Head of caudate nucleus (tissue), 42 donors: Measurements from ENCODE around the gene VEZF1.

Experiments
- DNase-seq, 42 donors: peaks; one replicate each; pipeline versions ENCODE4 v3.0.0 to v3.0.0-alpha.2; 2020 to 2021; ENCODE audit warnings: mixed read lengths in 7 of 42
- intact Hi-C: fragments of 100-400 bp; cut with DNase I; formaldehyde crosslinking; loops from one replicate; pipeline ENCODE4 v1.15.0; 2022

VEZF1 gene

DNA sequence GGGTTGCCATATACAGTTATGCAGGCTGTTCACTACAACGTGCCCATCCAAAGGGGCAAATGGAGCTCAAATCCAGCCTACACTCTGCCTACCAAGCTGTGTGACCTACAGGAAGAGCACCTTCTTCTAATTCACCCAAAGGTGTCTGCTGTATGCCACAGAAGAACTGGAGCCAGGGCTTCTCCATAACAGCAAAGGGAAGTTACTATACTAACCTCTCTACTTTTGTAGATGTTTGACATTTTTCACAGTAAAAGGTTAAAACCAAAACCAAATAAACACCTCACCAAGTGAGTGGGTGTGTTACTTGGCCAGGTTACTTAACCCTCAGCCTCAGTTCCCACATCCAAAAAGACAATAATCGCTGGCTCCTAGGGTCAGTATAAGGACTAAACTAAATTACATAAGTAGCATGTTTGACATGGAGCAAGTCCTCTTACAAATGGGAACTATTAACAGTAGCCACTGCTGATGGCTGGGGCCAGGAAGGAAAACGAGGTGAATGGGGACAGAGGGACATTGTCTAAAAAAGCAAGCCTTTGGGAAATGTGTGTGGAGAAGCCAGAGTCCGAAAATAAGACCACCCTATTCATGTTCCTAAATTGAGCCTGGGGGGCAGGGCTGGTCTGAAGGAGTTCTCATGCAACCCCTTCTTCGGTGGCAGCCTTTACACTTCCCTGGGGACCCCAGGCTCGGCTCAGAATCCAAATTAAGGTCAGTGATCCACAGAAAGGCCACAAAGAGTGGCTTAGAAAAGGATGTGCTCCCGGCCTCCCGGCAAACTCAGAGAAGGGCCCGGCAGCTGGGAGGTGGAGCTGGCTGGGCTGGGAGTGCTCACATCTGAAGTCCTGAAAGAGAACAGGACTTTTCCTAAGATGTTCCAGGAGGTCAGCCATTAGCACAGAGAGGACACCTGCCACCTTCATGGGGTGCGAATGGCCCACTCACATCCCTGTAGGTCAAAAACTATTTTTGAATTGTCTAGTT, 46.4 kb downstream of the VEZF1 start:
- intact Hi-C loops, result no loop called here

DNA sequence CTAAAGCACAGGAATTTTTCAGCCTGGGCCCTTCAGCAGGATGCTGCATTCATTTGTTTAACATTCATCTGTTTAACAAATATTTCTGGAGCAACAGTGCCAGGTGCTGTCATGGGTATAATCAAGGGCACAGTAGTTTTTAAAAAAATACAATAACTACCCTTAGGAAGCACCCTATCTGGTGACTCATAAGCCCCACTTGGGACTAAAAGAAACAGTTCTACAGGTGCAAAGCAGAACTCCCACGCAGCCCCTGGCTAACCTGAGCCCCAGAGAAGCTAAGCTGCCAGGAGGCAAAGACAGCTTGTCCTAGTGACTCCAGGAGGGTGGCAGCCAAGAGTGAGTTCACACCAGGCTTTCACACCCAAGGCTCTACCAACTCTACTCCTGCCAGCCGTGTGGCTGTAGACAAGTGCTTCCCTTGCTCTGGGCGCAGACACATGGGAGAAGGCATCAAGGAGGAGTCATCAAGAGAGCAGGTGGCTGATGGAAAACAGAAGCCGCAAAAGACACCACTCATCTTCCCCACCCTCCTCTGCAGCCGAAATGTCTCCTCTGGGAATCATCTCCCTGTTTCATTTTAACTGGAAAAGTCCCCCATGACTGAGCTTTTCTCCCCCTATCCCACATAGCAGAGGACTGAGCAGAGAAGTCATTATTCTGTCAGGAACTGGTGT, 47.3 kb downstream of the VEZF1 start:
- intact Hi-C loops, result no loop called here
- DNase-seq, result peak in 39 of 42 donors; percentile 56 to 93 (median 78)

More for the DNA sequence above, 46.4 kb downstream of the VEZF1 start:
- DNase-seq, result peak in 7 of 42 donors; percentile 26 to 73 (median 55)

DNA sequence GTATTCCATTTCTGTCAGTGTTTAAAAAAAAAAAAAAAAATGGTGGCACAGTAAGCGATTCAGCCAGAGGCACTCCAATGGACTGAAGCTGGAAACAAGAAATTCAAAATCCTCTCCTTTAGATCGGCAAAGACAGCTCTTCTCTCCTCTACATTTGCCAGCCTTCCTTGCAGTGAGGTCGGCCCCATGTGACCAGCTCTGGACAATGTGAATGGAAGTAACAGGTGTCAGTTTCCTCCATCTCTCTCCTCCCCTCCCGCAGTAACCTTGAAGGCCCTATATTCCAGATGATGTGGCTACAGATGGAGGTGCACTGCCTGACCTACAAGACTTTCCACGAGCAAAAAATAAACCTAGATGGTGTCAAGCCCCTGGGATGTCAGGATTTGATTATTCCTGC, 47.8 kb downstream of the VEZF1 start:
- peak in 7 of 42 donors; percentile 32 to 79 (median 61) for DNase-seq
- intact Hi-C loops, result no loop called here

DNA sequence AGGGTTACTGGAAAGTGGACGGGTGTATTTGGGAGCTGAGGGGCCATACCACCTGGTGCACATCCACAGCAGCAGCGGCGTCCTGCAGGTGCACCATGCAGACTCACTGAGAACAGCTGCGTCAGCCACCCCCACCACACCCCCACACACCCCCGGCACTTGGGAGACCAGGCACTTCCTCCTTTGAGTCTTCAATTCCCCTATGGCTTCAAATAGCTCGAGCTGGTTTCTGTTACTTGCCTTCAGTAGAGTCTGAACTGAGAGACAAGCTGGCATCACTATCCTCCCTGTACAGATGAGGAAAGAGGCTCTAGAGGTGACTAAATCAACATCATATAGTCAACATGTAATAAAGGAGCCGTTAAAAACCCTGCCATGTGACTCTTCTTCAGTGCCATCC, 48.3 kb downstream of the VEZF1 start:
- intact Hi-C loops, result no loop called here
- peak in 14 of 42 donors; percentile 29 to 66 (median 50) for DNase-seq

DNA sequence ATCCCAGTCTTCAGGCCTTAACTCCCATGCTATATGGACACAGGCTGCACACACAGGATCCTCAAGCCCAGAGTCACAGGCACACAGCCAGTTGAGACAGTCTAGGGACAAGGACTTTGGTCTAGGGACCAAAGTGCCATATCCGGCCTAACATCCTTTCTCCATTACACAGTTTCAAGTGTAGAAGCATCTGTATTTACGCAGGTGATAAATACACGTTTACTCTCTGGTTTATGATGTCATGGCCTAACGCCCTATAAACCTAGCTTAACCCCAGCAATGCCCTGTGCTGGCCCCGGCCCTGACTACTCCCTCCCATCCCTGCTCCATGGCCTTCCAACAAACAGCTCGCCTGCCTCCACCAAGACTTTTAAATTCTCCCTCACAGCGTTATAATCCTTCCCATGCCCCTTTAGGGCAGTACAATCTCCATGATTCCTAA, 50.0 kb downstream of the VEZF1 start:
- intact Hi-C loops, result no loop called here

DNA sequence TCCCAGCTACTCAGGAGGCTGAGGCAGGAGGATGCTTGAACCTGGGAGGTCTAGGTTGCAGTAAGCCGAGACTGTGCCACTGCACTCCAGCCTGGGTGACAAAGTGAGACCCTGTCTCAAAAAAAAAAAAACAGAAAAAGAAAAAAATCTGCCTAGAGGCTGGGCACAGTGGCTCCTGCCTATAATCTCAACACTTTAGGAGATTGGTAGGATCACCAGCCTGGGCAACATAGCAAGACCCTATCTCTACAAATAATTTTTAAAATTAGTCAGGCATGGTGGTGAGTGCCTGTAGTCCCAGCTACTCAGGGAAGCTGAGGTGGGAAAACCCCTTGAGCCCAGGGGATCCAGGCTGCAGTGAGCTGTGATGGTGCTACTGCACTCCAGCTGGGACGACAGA, 50.6 kb downstream of the VEZF1 start:
- DNase-seq, result no peak
- intact Hi-C loops, result no loop called here

More for the DNA sequence above, 50.0 kb downstream of the VEZF1 start:
- no peak for DNase-seq

DNA sequence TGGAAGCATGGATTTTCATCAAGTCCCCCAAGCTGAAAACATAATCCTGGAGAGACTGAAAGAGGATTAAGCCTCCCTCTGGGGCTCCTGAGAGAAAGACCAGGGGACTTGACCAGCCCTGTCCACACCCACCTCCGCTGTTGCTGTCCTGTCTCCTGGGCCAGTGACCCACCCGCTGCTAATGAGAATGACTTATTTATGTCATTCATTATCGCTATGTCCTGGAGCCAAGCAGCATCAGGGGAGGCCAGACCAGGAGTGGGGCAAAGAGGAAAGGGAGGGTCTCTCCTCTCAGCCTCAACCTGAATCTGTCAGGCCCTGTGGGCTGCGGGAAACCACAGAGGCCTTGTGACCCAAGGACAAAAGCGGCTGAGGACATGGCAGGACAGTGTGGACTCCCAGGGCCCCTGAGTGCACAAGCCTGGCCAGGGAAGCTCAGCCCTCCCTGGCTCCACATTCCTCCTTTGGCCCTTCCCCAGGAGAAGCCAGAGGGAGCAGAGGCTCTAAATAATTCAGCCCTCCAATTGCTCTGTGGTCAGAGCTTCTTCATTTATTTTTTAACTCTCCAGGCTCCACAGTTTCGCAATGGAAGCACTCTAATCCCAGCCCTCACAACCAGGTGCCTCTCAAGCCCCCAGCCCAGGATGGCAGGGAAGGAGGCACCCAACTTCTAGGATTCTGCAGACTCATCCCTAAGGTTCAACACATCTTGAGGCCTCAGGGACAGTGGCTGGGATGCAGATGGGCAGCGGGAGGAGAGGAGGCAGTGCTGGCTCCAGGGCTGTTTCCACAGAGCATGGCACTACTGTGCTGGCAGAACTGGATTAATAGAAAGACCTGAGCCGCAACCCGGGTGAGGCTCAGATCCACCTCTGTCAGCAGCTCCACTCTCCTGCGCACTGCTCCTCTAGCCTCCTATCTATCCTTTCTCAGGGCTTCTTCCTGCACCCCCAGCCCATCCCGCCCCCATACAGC, 51.9 kb downstream of the VEZF1 start:
- intact Hi-C loops, result no loop called here
- DNase-seq, result peak in 29 of 42 donors; percentile 42 to 85 (median 66)

DNA sequence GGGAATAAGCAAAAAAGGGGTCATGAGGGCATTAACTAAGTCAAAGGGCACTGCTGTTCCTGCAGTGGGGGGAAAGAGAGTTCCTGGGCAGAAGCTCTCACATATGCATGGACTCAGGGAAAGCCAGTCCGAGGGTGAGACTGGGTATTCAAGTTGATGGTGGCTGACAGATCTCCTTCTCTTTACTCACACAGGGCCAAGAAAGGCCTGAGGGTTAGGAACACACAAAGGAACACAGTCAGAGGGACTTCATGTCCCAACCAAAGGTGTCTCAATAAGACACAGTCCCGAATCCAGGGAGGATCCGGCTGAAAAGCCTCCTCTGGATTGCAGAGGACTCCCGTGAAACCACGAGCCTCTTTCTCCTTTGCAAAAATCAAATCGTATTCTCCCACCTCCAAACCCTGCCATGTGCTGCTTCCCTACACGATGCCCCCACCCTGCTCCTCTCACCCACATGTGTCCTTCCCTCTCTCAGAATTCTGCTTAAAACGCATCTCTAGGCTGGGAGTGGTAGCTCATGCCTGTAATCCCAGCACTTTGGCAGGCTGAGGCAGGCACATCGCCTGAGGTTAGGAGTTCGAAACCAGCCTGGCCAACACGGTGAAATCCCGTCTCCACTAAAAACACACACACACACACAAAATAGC, 56.4 kb downstream of the VEZF1 start:
- DNase-seq, result peak in 6 of 42 donors; percentile 46 to 70 (median 56)
- intact Hi-C loops, result no loop called here

DNA sequence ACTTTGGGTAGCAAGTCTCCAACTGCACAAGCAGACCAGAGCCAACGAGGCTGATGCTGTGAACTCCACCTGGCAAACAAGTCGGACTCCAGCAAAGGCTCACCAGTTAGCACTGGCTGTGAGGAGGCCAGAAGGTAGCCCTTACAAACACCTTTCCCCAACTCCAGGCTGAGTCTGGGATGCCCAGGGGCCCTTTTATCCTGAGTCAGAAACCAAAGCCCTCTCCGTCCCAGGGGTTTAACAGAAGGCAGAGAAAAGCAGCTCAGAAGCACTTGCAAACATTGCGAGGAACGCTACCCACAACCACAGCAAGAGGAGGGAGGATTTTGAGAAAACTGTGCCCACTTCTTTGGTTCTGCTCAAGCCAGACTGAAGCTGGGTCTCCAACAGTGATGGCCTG, 57.8 kb downstream of the VEZF1 start:
- intact Hi-C loops, result no loop called here
- DNase-seq, result no peak

DNA sequence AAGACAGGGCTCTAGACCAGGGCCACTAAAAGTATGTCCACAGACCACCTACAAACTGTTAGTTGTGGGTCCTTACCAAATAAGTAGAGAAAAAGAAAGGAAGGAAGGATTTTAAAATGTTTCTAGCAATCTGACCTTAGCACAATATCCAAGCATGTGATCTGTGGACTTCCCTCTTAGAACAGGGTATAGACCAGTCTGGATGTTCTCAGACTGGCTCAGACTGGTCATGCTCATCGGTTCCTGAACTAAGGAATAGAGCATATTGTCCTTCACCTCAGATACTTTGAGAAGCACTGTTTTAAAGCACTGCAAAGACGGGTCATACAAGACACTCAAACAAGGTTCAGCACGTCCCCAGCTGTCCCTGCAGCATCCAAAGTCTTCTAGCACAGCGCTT, 58.7 kb downstream of the VEZF1 start:
- intact Hi-C loops, result no loop called here
- no peak for DNase-seq

DNA sequence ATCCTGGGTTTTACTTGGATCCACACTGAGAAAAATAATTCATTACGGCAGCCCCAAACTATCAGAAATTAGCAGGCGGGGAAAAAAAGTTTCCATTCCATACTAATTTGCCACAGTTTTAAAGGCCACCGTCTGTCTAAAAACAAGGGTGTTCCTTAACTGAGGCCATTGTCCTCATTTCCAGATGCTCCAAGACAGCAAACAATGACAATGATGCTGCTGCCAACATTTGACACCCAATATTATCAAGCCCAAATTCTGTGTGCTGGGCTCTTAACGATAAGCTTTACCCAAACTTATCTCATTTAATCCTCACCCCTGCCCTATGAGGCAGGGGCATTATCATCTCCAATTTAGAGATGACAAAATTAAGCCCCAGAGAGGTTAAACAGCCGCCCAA, 59.1 kb downstream of the VEZF1 start:
- intact Hi-C loops, result no loop called here
- DNase-seq, result peak in 2 of 42 donors; percentile 56 to 64

DNA sequence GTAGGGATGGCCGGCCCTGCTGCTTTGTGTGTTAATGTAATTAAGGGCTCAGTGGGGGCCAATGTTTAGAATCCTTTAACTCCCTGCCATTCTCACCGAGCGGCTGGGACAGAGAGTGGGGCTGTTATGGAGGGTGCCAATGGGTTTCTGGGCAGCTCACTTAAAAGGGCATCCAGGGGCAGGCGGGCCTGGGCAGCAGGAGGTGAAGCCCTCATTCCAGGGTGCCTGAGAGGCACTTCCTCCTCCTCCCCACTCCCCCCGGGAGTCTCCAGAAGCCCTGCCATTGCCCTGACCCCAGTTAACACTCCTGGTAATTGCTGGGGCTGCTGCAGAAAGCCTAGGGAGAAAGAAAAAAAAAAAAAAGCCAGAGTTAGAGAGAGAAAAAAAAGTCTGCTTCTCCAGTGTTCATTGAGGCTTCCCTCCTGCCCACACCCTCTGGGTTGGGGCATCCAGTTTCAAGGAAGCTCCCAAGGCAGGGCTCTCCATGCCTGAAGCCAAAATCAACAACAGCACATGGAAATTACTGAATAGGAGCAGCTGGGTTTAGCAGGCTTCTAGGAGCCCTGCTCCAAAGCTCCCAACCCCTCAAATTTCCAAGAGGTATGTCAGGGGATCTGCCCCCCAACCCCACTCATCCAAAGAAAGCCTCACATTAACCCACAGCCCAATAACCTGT, 60.9 kb downstream of the VEZF1 start:
- intact Hi-C loops, result no loop called here
- peak in 31 of 42 donors; percentile 51 to 90 (median 74) for DNase-seq

DNA sequence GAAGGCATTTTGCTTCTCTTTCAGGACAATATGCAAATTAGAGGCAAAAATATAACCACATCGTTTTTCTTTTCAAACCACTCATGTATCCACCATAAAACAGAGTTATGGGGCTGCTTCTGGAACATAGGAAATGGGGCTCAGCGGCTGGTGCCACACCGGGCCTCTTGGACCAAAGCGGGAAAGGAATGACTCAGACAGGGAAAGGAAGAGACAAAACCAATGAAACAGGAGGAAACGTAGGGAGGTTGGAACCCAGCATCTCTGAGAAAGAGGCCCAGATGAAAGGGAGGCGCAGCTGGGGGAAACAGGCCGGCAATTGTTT, 61.4 kb downstream of the VEZF1 start:
- DNase-seq, result peak in 9 of 42 donors; percentile 60 to 84 (median 73)
- intact Hi-C loops, result no loop called here

DNA sequence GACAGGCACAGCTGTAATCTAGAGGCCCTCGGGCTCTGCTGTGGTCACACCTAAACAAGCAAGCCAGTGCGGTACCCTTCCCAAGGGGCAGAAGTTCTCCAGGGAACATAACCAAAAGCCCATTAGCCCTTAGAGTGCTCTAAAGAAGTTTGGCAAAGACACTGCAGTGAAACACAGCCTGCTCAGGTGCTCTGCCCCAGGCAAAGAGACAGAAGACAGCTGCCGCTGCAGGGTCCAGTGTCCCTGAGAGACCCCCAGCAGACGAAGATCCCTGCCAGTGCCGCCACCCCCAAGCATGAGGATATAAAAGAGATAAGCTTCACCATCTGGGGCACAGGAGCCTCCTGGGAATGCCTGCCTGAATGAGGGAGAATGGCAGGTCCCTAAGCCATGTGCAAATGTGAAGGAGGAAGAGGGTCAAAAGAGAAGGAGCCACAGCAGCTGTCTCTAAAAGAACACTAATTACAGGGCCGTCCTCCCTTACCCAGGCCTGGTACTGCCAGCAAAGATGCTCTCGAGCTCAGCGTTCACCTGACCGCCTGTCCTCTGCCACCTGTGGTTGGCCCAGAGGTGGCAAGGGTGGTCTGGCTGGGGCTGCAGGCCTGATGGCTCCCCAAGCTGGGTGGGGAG, 62.6 kb downstream of the VEZF1 start:
- intact Hi-C loops, result no loop called here
- DNase-seq, result no peak

DNA sequence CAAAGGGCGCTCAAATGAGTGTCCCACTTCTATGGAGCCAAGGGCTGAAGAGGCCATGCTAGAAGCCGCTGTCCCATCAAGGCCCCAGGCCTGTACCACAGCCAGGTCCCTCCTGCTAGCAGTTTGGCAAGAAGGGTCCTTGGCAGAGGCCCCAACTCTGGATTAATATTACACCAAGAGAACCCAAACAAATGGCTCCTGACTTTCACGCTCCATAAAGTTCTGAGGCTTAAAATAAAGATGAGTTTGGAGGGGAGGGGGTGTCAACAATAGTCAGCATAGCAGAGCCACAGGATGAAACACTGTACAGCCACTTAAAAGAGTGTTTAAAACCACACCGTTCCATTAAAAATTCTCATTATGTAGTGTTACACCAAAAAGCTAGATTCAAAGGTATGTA, 63.4 kb downstream of the VEZF1 start:
- DNase-seq, result peak in 1 of 42 donors; percentile 65
- intact Hi-C loops, result no loop called here
